Endothelial cell of umbilical vein (primary cell): Measurements from ENCODE around the gene SLC2A8. TPM values are rescaled to one million over a fixed set of nuclear protein-coding genes. Genes with fewer than 3 reads are reported as not detected.
A peak's percentile ranks its signal among the peaks of the same experiment; 100 is the strongest.

Experiments
- BruUV-seq: library from RNA; stranded (reverse); fragments of 400-500 nt; replicated peaks from 2 replicates; lab custom pipeline; 2021; lab: Mats Ljungman, UMichigan
- CTCF ChIA-PET: fragments of 300-600, 350-600 bp; sonication (Branson Sonifier 250); formaldehyde crosslinking; loops from one replicate; lab custom pipeline; 2021; ENCODE audit warnings: antibody characterized with exemption, inconsistent platforms; lab: Charles Lee
- POLR2A ChIA-PET: fragments of 300-600, 350-600 bp; sonication (Branson Sonifier 250); formaldehyde crosslinking; loops from one replicate; lab custom pipeline; 2021; ENCODE audit warnings: antibody characterized with exemption, inconsistent platforms; lab: Charles Lee
- DNase-seq: peaks from one replicate; pipeline ENCODE4 v3.0.0-alpha.2; 2011; ENCODE audit warnings: low read depth, low spot score
- FAIRE-seq: peaks from 2 replicates; lab custom pipeline; 2011; peaks lifted over from hg19 to GRCh38; lab: Jason Lieb, UNC
- H2AFZ ChIP-seq: 2 replicates; pipeline ENCODE4 v1.6.0; 2012; ENCODE audit warnings: low read depth, low read length, control low read depth, inconsistent platforms
- H3K27ac ChIP-seq: 2 replicates; pipeline ENCODE4 v1.5.1; 2011; ENCODE audit warnings: low read depth, mild to moderate bottlenecking, control low read depth, low read length, moderate library complexity; ENCODE audit not compliant: insufficient read depth
- H3K27me3 ChIP-seq, 2 experiments: 2 replicates each; pipeline versions ENCODE4 v1.6.0 to v1.6.1; 2011; ENCODE audit warnings: low read length in 2 of 2, mixed read lengths in 1 of 2; ENCODE audit not compliant: control insufficient read depth in 2 of 2, insufficient read depth in 2 of 2
- H3K36me3 ChIP-seq, 2 experiments: 2 replicates in 1 of 2; 3 replicates in 1 of 2; pipeline ENCODE4 v1.5.1; 2011; ENCODE audit warnings: low read length in 2 of 2, mild to moderate bottlenecking in 1 of 2, moderate library complexity in 1 of 2; ENCODE audit not compliant: control insufficient read depth in 2 of 2, insufficient read depth in 2 of 2; ENCODE audit errors: extremely low read depth in 1 of 2
- H3K4me1 ChIP-seq: 3 replicates; pipeline ENCODE4 v1.5.1; 2011; ENCODE audit warnings: mild to moderate bottlenecking, low read length; ENCODE audit not compliant: control insufficient read depth, insufficient read depth; ENCODE audit errors: extremely low read depth
- H3K4me2 ChIP-seq: 2 replicates; pipeline ENCODE4 v1.6.1; 2011; ENCODE audit warnings: low read length, control low read depth, mixed read lengths; ENCODE audit not compliant: insufficient read depth
- H3K4me3 ChIP-seq, 3 experiments: fragments of 200-600 bp in 1 of 3; sonication (generic), shearing (Covaris generic) in 1 of 3; replicated peaks in 1 of 3; 2 replicates each; pipeline ENCODE4 v1.5.1; 2011 to 2016; ENCODE audit warnings: control low read depth in 3 of 3, low read length in 3 of 3, mild to moderate bottlenecking in 2 of 3, inconsistent platforms in 1 of 3, low read depth in 1 of 3, moderate library complexity in 1 of 3; ENCODE audit not compliant: insufficient read depth in 1 of 3
- H3K79me2 ChIP-seq: 2 replicates; pipeline ENCODE4 v1.6.0; 2012; ENCODE audit warnings: low read length, inconsistent platforms; ENCODE audit not compliant: control insufficient read depth, insufficient read depth
- H3K9ac ChIP-seq: replicated peaks from 2 replicates; pipeline ENCODE3; 2011; ENCODE audit warnings: low read length, control low read depth; ENCODE audit not compliant: insufficient read depth; ENCODE audit errors: extremely low read depth
- H3K9me1 ChIP-seq: replicated peaks from 3 replicates; pipeline ENCODE4 v1.6.0; 2011; ENCODE audit warnings: mild to moderate bottlenecking, low read length; ENCODE audit not compliant: control insufficient read depth, insufficient read depth; ENCODE audit errors: extremely low read depth
- H3K9me3 ChIP-seq: replicated peaks from 2 replicates; pipeline ENCODE4 v1.5.1; 2012; ENCODE audit warnings: low read length, inconsistent platforms; ENCODE audit not compliant: control insufficient read depth, insufficient read depth
- H4K20me1 ChIP-seq: replicated peaks from 2 replicates; pipeline ENCODE3; 2011; ENCODE audit warnings: mild to moderate bottlenecking, low read length; ENCODE audit not compliant: control insufficient read depth, insufficient read depth; ENCODE audit errors: extremely low read depth
- CTCF ChIP-seq, 2 donors: IDR thresholded peaks; 1 replicate in 1 of 2; 2 replicates in 1 of 2; pipeline ENCODE4 v1.5.1; 2011; ENCODE audit warnings: low read length in 2 of 2, mild to moderate bottlenecking in 2 of 2, moderate library complexity in 2 of 2, control low read depth in 1 of 2, inconsistent platforms in 1 of 2, low read depth in 1 of 2; ENCODE audit not compliant: insufficient read depth in 1 of 2; ENCODE audit errors: extremely low read depth in 1 of 2
- FOS ChIP-seq: IDR thresholded peaks from 2 replicates; pipeline ENCODE4 v1.6.1; 2011; ENCODE audit warnings: mild to moderate bottlenecking, low read length, moderate library complexity, borderline replicate concordance; ENCODE audit not compliant: insufficient read depth
- MYC ChIP-seq: IDR thresholded peaks from one replicate; pipeline ENCODE4 v1.6.1; 2011; ENCODE audit warnings: mild to moderate bottlenecking, low read depth, low read length
- dilution Hi-C: fragments of 300-500 bp; cut with MboI; formaldehyde crosslinking; loops from one replicate; pipeline ENCODE4 v1.15.0; 2019; ENCODE audit warnings: low sequenced_read_pairs; ENCODE audit not compliant: extremely low pct_ligation_motif_present
- intact Hi-C: fragments of 100-400 bp; cut with micrococcal nuclease; formaldehyde crosslinking; loops from one replicate; pipeline ENCODE4 v1.10.0; 2022
- polyA plus RNA-seq, 4 experiments: library from polyadenylated mRNA; depleted of rRNA in 3 of 4; stranded (reverse) in 3 of 4; unstranded in 1 of 4; fragments of >200 nt; gene quantifications; 2 replicates each; pipeline versions ENCODE4 v1.2.1 to v1.2.3, GENCODE V29; 2011 to 2012; ENCODE audit warnings: missing spikeins in 1 of 4
- total RNA-seq: library from RNA; stranded (reverse); gene quantifications from 2 replicates; pipeline ENCODE4 v1.2.3, GENCODE V29; 2021

SLC2A8 gene
- total and polyA plus RNA-seq, 2 donors (not counting 3 experiments of a cell fraction or from before 2014, with no cell fraction given), result 19.3 to 26.1 TPM

- H3K4me2 ChIP-seq, result no peak overlapping the region
- H3K9me3 ChIP-seq, result no peaks in the 10 kb centered on the region
- no peaks in the 10 kb centered on the region for H3K27me3 ChIP-seq
- H3K9ac ChIP-seq, result no peak overlapping the region
- DNase-seq (peak; percentile 10), FAIRE-seq (peak; percentile 12)
- H3K36me3 ChIP-seq, result peaks cover 0 to 12% of the 10 kb centered on the region in 2 experiments
- ChIA-PET POLR2A (no interaction called here), CTCF (interaction anchor here (0.8 to 1.9 kb wide), 8 partner anchors 10 to 515 kb away, joined by 3 to 8 read pairs (median 4); partner anchors contain the start of gene ZNF79)
- no peaks in the 10 kb centered on the region for H4K20me1 ChIP-seq
- dilution Hi-C loops (no loop called here), intact Hi-C loops (no loop called here)
- H3K4me1 ChIP-seq, result peaks cover 6% of the 10 kb centered on the region
- no TSS peak for BruUV-seq
- TF ChIP-seq CTCF (IDR thresholded peaks at IDR 0.05; ENCODE audit: extremely low read depth in 1 of 2, insufficient read depth in 1 of 2, low read depth in 1 of 2, low read length in 2 of 2) (peak in 1 of 2 donors; percentile 43), MYC (no peak), FOS (no peak)
- H3K79me2 ChIP-seq, result peaks cover 7% of the 10 kb centered on the region
- no peak overlapping the region for H2AFZ ChIP-seq
- H3K4me3 ChIP-seq, result no peak overlapping the region
- no peak overlapping the region for H3K27ac ChIP-seq
- no peaks in the 10 kb centered on the region for H3K9me1 ChIP-seq
Observed at GRCh38 chr9:127455324-127455992, 58.5 kb downstream of the SLC2A8 start.
